ENCODE measurements around the gene TMBIM6.
"Not testable (repeated sequence)": the region's sequence is repeated elsewhere in the genome, so short reads cannot be mapped to it uniquely, and the experiment has no call there.

Gene TMBIM6

GRCh38 chr12:49721355-49721754 lies 20.0 kb upstream of the TMBIM6 start:
- in situ Hi-C loops (cut with HindIII; ENCODE audit: low sequenced_read_pairs), result not testable (repeated sequence)

- in situ Hi-C loops (cut with HindIII; ENCODE audit: low sequenced_read_pairs), result no loop called here
These were observed 12.9 kb upstream of the TMBIM6 start for GRCh38 chr12:49728446-49728845.

GRCh38 chr12:49730050-49730449 lies 11.3 kb upstream of the TMBIM6 start:
- in situ Hi-C loops (cut with HindIII; ENCODE audit: low sequenced_read_pairs), result no loop called here

- in situ Hi-C loops (cut with HindIII; ENCODE audit: low sequenced_read_pairs), result no loop called here
These were observed 10.7 kb upstream of the TMBIM6 start for GRCh38 chr12:49730568-49731101.

- in situ Hi-C loops (cut with HindIII; ENCODE audit: low sequenced_read_pairs), result no loop called here
These were observed 7.9 kb upstream of the TMBIM6 start for GRCh38 chr12:49733219-49734017.

- in situ Hi-C loops (cut with HindIII; ENCODE audit: low sequenced_read_pairs), result not testable (repeated sequence)
These were observed 6.5 kb upstream of the TMBIM6 start for GRCh38 chr12:49734900-49735299.

GRCh38 chr12:49738721-49739120 lies 2.6 kb upstream of the TMBIM6 start:
- in situ Hi-C loops (cut with HindIII; ENCODE audit: low sequenced_read_pairs), result not testable (repeated sequence)

GRCh38 chr12:49740277-49740676 lies 1.1 kb upstream of the TMBIM6 start:
- in situ Hi-C loops (cut with HindIII; ENCODE audit: low sequenced_read_pairs), result not testable (repeated sequence)

GRCh38 chr12:49741882-49742620 lies 694 bp downstream of the TMBIM6 start:
- in situ Hi-C loops (cut with HindIII; ENCODE audit: low sequenced_read_pairs), result no loop called here

GRCh38 chr12:49744363-49744885 lies 3.1 kb downstream of the TMBIM6 start:
- in situ Hi-C loops (cut with HindIII; ENCODE audit: low sequenced_read_pairs), result no loop called here

- in situ Hi-C loops (cut with HindIII; ENCODE audit: low sequenced_read_pairs), result no loop called here
These were observed 6.9 kb downstream of the TMBIM6 start for GRCh38 chr12:49748306-49748705.

GRCh38 chr12:49748800-49749199 lies 7.4 kb downstream of the TMBIM6 start:
- in situ Hi-C loops (cut with HindIII; ENCODE audit: low sequenced_read_pairs), result no loop called here

GRCh38 chr12:49750027-49750995 lies 9.0 kb downstream of the TMBIM6 start:
- in situ Hi-C loops (cut with HindIII; ENCODE audit: low sequenced_read_pairs), result loop anchor here (5.0 kb wide), 2 partner anchors 57 to 108 kb away; no protein-coding TSS in a partner anchor

GRCh38 chr12:49750996-49751393 lies 9.6 kb downstream of the TMBIM6 start:
- in situ Hi-C loops (cut with HindIII; ENCODE audit: low sequenced_read_pairs), result loop anchor here (5.0 kb wide), 2 partner anchors 56 to 109 kb away; no protein-coding TSS in a partner anchor

- in situ Hi-C loops (cut with HindIII; ENCODE audit: low sequenced_read_pairs), result no loop called here
These were observed 20.5 kb downstream of the TMBIM6 start for GRCh38 chr12:49761677-49762467.

- in situ Hi-C loops (cut with HindIII; ENCODE audit: low sequenced_read_pairs), result no loop called here
These were observed 21.1 kb downstream of the TMBIM6 start for GRCh38 chr12:49762468-49762847.

GRCh38 chr12:49763006-49763591 lies 21.7 kb downstream of the TMBIM6 start:
- in situ Hi-C loops (cut with HindIII; ENCODE audit: low sequenced_read_pairs), result no loop called here

- in situ Hi-C loops (cut with HindIII; ENCODE audit: low sequenced_read_pairs), result no loop called here
These were observed 22.8 kb downstream of the TMBIM6 start for GRCh38 chr12:49764126-49764525.

- in situ Hi-C loops (cut with HindIII; ENCODE audit: low sequenced_read_pairs), result loop anchor here (5.0 kb wide), 1 partner anchor 71 kb away; no protein-coding TSS in a partner anchor
These were observed 24.7 kb downstream of the TMBIM6 start for GRCh38 chr12:49766115-49766455.
